ENCODE results near the gene SPATA13.

SPATA13 gene

GRCh38 chr13:24261566-24261965 is 101.0 kb downstream of the SPATA13 start:
- DNase-seq: no peak

GRCh38 chr13:24263632-24264031 is 103.1 kb downstream of the SPATA13 start:
- DNase-seq: no peak

- DNase-seq: peak; percentile 71 to 73
Observed at GRCh38 chr13:24264976-24265375, 104.5 kb downstream of the SPATA13 start.

DNA sequence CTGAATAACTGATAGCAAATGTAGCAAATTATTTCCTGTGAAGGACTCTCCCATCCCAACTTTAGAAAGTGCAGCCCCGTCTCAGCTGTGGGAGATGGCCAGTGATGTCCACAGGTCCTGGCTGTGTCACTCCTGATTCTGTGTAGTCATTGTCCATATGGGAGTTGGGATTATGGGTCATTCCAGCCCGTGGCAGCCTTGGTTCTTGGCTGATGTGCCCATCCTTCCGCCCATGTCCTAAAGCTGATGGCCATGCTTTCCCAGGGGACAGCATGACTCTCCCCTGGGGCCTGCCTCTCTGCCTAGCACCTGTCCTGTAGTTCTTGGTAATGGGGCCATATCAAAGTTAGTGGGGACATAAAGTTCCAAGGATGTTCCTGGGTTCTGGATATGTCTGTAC is 104.9 kb downstream of the SPATA13 start:
- no peak for DNase-seq

GRCh38 chr13:24267274-24267673 is 106.8 kb downstream of the SPATA13 start:
- no peak for DNase-seq

DNA sequence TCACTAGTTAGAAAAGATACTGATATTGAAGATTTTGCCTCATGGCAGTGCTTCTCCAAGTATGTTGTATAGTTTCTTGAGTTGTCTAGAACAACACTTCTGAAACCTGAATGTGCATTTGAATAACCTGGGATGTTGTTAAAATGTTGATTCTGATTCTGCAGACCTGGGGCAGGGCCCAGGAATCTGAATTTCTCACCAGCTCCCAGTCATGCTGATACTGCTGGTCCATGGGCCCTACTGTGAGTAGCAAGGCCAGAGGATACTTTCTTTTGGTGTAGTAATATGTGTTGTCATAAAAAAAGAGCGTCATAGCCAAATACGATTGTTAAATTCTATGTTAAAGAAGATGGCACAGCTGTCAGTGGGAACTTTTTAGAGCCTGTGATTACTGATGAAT is 107.3 kb downstream of the SPATA13 start:
- no peak for DNase-seq

- no peak for DNase-seq
Observed at GRCh38 chr13:24269821-24270220, 109.3 kb downstream of the SPATA13 start.

DNA sequence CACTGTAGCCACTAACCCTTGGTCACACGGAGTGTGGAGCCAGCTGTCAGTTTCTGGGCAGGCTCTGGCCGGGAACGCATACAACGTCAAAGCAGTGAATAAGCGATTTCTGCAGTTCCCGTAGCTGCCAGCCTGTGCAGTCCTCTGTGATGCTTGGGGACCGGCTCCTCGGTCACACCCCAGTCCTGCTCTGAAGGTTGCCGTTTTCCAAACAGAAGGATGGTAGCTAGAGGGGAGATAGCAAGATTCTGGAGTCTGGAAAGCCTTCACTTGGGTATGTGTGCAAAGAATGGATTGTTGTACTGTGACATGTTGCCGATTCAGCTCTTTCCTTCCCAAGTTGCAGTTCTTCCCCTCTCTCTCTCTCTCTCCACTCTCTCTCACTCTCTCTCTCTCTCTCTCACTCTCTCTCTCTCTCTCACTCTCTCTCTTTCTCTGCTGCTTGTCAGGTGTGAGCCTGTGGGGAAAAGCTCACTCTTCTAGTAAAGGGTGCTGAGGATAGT is 110.2 kb downstream of the SPATA13 start:
- peak; percentile 35 to 43 for DNase-seq

DNA sequence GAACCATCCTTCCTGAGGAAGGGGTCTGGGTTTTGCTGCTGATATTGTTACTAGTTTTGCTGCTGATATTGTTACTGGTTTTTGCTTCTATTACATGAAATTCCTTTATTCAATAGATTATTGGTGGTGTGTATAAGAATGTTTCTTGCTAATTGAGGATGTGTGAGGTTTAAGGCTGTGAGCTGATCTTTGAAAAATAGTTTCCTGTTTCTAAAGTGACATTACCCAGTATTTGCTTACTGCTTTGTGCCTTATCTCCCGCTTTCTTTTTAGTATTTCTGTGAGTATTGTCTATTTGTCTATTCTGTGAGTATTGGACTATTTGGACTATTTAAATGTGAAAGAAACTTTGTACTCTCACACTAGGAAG is 110.7 kb downstream of the SPATA13 start:
- no peak for DNase-seq

DNA sequence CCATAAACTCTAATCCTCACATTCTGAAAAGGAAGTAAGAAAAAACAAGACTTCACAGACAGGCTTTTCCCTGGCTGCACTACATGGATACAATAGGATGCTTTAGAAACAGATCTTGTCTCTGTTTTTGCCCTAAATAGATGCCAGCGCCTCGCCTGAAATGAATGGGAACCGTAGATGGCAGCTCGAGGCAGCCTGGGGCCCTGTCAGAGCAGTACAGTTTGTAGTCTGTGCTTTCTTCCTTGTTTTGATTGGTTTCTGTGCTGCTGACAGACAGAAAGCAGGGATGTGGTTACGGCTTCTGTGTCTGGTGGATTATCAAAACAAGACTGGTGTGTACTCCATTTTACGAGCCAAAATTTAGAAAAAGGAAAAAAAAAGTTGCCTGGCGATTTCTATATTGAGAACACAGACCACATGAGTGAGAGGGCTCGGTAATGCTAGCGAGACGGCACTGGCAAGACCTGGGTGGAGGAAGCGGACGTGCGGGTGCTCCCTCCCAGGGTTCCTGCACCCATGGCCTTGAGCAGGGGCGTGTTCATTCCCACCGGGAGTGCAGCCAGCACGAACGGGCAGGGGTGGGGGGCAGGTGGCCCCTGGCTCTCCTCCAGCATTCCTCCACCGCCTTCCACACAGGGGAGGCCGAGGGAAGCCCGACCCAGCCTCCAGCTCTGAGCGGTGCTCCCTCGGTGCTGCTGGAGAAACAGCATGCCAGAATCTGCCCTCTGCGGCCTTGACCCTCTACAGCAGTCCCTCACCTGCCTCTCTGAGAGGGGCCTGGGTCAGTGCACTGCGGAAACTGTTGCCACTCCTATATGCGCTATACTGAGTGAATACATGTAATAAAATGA is 111.3 kb downstream of the SPATA13 start:
- DNase-seq: peak; percentile 34 to 44

DNA sequence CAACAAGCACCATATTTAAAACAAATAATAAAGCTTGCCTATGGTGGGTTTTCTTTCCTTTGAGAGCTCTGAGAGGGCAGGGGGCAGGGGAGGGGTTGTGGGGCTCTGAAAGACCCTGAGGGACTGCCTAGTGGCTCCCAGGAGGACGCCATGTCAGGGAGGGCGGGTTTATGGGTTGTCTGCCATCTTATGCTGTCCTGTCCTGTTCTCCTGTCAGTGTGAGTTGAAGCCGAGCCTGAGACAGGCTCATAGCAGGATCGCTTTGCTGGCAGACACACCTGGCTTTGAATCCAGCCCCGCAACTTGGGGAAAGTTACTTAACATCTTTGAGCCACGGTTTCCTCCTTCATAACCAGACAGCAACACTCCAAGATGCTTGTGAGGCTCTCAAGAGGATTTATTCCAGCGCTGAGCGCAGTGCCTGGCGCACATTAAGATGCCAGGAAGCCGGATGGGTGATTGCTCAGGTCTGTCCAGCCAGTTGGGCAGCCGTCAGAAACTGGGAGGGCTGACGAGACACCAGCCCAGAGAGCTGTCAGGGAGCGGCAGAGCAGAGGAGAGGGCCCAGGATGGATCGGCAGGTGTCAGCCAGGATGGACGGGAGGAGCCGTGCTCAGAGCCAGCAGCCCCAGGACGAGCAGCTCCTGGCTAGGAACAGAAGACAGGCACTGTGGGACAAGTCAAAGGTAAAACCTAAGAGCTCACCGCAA is 112.1 kb downstream of the SPATA13 start:
- DNase-seq: no peak

GRCh38 chr13:24273926-24274325 is 113.4 kb downstream of the SPATA13 start:
- no peak for DNase-seq

- DNase-seq: peak; percentile 61 to 69
Observed at GRCh38 chr13:24274452-24275021, 114.0 kb downstream of the SPATA13 start.

- DNase-seq: no peak
Observed at GRCh38 chr13:24275041-24275440, 114.5 kb downstream of the SPATA13 start.

DNA sequence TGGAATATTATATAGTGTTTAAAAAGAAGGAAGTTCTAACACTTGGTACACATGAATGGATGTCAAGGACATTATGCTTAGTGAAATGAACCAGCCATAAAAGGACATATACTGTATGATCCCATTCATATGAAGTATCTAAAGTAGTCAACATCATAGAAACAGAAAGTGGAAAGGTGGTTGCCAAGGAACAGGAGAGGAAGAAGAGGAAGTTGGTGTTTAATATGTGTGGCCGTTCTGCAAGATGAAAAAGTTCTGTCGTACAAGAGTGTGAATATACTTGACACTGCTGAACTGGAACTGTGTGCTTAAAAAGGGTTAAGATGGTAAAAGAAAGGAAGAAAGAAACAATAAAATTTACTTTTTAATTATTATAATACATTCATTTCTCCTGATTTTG is 115.8 kb downstream of the SPATA13 start:
- DNase-seq: no peak

GRCh38 chr13:24276861-24277260 is 116.3 kb downstream of the SPATA13 start:
- no peak for DNase-seq

DNA sequence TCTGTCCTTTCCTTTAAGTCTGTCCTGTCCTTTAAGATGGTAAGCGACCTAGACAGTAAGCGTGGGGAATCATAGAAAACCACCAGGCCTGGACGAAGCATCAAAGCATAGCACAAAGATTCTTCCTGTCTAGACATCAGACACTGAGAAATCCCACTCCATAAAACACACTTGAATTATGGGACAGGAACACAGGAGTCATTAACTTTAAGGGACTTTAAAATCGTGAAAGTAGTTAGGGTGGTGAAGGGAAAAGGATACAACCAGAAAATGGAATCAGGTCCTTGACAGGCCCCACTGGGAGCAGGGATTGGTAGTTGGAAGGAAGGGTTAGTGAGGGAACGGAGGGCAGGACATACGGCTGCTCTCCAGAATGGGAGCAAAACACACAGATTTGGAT is 117.2 kb downstream of the SPATA13 start:
- DNase-seq: no peak

DNA sequence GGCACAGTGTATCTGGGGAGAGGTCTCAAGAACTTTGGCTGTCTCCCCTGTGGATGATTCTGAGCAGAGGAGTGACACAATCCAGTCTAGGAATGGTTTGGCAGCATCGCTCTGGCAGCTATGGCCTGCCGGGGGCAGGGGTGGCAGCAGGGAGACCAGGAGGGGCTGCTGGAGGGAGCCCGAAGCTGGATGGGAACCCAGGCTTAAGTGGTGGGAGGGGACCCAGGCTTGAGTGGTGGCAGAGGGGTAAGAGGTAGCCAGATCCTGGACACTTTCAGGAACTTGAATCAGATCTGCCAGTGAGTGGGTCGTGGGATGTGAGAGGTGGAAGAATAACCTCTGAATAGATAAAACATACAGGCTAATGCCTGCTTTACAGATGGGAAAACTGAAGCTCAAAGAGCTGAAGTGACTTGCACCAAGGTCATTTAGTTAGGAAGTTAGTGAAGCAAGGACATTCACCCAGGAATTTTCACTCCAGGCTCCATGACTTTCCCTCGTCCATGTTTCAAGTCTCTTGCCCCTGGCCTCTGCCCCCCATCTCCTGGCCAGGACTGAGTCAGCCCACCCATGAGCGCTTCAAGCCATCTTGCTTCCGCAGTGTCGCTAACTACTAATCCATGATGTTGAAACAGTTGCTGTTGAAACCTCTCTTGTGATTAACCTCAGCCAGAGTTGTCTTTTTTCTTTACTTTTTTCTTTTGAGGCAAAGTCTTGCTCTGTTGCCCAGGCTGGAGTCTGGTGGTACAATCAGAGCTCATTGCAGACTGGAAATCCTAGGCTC is 119.0 kb downstream of the SPATA13 start:
- DNase-seq: no peak

- no peak for DNase-seq
Observed at GRCh38 chr13:24280720-24281119, 120.2 kb downstream of the SPATA13 start.

DNA sequence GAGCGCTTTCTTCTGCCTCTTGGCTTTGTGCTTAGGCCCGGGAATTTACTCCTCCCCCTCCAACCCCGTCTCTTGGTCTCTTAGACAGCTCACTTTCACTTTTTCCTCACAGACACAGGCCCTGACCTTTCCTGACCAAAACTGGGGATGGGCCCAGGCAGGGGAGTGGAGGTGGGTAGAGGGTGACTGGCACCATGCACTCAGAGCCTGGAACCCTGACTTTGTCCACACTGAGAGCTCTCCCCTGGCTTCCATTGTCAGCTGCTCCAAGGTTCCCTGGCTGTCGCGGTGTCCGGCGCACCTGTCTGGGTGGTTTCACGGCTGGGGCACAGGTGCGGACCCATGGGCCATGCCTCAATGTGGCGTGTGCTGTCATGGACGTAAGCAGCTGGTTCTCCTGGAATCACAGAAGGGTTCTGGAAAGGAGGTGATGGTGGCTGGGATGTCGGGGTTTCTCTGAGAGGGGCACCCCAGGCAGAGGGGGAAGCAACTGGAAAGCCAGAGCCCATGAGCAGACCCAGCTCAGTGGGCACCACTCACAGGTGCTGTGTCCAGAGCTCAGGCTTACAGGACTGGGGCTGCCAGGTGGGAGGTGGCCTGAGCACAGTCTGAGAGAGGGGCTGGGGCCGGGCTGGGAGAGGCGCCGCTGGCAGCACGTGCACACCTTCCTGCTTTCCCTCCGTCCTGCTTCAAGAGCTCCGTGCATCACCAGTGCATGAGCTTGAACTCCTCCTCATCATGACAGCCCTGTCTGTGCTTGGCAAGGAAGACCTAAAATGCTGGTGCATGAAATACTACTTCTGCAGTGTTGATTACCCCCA is 120.9 kb downstream of the SPATA13 start:
- no peak for DNase-seq

DNA sequence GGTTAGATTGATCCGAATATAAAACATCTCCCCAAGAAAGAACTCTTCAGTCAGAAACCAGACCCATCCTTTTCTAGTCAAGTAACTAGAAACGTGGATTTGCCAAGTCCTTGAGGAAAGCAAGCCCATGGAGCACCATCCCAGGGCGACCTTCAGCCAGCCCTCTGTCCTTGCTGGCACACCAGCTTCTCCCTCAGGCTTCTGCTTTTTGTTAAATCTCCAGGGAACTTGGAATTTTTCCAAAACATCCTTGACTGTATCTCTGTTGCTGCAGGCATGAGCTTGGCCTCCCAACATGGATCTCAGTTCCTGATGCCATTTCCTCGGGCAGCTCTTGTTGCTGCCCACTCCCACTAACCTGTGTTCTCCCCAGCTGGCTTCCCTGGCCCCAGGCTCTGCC is 121.7 kb downstream of the SPATA13 start:
- DNase-seq: no peak

All from activated CD4-positive, alpha-beta T cell treated with anti-CD3 and anti-CD28 coated beads, Interleukin-2, amount 50 U/mL, for 4 hours (primary cell).